NCI-H2081 treated with DMSO at 0.1 percent for 48 hours (cell line): ENCODE measurements around the gene APBB2.

Source experiments
- DNase-seq: peaks from one replicate; lab custom pipeline; 2025; lab: John Stamatoyannopoulos, UW

The APBB2 gene

GRCh38 chr4:40848940-40849339, 365.4 kb downstream of the APBB2 start:
- DNase-seq: no peak

GRCh38 chr4:40848251-40848650, 366.1 kb downstream of the APBB2 start:
- peak; percentile 97 for DNase-seq

GRCh38 chr4:40846532-40846931, 367.8 kb downstream of the APBB2 start:
- DNase-seq: no peak

GRCh38 chr4:40845154-40845835, 369.0 kb downstream of the APBB2 start:
- DNase-seq: no peak

- DNase-seq: no peak
Observed at GRCh38 chr4:40844261-40844660, 370.1 kb downstream of the APBB2 start.

DNA sequence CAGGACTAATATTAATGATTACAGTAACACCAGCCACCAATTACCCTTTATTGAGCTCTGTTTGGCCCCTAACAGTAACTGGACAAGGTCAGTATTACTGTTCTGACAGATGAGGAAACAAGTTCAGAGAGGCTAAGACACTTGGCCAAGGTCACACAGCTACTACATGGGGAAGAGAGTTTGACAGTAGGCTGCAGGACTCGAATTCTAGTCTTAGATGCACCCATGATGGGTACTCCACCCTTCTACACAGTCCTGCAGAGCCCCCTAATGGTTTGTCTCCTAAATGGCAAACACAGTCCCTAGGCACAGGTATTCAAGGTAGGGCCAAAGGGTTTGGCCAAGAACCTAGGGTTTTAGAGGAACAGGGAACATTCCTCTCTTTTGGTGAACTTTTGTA, 370.6 kb downstream of the APBB2 start:
- DNase-seq: no peak

GRCh38 chr4:40842725-40843423, 371.5 kb downstream of the APBB2 start:
- DNase-seq: no peak

DNA sequence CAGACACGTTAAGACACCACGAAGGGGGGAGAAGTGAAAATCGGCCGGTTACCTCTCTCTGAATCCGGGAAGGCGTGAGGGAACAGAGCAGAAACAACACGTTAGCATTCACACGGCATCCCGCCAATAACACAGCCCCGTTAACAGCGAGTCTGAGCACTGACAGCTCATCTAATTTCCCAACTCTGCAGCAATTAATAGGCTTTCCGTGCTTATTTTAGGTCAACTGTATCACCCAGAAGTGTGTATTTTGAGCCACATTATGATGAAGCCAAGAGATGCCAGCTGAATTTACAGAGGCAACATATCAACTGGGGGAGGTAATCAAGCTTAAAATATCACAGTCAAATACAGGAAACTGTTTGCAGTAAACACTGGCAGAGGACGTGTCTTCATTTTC, 372.0 kb downstream of the APBB2 start:
- DNase-seq: peak; percentile 87

GRCh38 chr4:40840985-40841571, 373.3 kb downstream of the APBB2 start:
- DNase-seq: peak; percentile 81

- peak; percentile 51 for DNase-seq
Observed at GRCh38 chr4:40840255-40840984, 373.9 kb downstream of the APBB2 start.

GRCh38 chr4:40838742-40839141, 375.6 kb downstream of the APBB2 start:
- DNase-seq: no peak

GRCh38 chr4:40837094-40837870, 377.1 kb downstream of the APBB2 start:
- no peak for DNase-seq

DNA sequence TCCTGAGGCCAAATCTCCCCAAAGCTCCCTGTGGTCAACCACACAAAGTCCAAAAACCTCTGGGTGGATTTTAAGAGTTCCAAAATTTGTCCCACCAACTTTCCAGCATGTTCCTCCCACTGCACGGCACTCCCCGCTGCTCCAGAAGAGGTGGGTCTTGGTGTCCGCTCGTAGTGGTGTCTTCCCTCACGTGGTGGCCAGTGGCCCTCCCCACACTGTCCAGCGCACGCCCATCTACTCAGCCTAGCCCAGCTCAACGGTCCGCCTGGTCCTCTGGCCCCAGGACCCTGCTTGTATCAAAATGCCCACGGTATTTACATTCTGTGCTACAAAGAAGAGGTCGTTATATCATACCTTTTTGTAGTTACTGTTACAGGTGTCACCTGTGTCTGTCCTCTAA, 381.1 kb downstream of the APBB2 start:
- no peak for DNase-seq

GRCh38 chr4:40832175-40832574, 382.2 kb downstream of the APBB2 start:
- DNase-seq: no peak

DNA sequence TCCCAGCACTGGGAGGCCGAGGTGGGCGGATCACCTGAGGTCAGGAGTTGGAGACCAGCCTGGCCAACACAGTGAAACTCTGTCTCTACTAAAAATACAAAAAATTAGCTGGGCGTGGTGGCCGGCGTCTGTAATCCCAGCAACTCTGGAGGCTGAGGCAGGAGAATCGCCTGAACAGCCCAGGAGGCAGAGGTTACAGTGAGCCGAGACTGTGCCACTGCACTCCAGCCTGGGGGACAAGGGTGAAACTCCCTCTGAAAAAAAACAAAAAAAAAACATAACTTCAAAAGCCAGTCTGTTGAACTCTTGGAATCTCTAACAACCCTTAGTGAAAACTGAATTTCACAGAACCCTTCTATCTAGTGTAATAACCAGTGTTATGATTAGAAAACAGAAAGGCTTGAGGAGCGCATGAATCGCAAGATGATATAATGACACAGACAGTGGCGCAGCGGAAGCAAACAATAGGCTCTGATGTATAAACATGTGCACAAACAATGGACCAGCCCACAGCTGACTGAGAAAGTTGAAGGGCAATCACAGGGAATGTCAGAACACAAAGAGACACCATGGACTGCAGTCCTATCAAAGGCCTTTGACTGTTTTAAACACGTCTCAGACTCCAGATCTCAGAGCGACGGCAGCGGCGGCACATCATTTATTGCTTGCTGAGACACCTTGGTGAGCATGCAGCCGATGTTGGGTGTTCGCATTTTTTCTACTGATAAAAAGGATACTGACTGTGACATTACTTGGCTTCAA, 383.0 kb downstream of the APBB2 start:
- DNase-seq: no peak

DNA sequence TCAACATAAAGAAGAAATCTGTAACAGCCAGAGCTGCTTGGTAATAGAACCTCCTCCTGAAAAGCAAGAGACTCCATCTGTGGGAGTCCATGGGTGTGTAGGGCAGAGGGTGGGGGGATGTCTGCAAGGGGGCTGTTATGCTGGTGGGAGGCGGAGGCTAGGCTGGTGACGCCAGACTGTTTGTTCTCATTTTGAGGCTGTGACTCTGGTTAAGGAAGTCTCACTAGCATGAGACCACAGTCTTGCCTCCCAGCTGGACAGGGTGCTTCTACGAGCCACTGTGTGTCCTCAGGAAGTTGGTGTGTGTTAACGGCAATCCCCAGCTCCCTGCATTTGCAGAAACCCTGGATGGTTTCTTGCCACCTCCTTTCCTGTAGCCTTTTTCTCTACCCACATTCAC, 384.8 kb downstream of the APBB2 start:
- no peak for DNase-seq

DNA sequence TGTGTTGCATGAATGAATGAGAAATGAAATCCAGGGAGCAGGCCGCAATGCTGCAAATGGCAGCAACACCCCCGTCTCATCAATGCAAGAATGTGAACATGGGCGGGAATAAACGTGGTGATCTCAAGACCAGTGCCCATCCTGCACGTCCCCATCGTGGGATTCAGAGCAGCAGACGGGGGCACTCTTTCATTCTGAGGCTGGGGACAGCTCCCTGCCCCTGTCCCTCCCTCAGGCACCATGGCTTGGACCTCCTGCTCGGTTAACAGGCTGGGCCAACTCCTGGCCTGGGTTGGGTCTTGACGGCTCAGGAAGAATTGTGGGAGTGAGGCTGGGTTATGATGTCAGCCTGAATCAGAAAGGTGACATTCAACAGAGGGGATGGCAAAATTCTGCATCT, 385.7 kb downstream of the APBB2 start:
- no peak for DNase-seq

DNA sequence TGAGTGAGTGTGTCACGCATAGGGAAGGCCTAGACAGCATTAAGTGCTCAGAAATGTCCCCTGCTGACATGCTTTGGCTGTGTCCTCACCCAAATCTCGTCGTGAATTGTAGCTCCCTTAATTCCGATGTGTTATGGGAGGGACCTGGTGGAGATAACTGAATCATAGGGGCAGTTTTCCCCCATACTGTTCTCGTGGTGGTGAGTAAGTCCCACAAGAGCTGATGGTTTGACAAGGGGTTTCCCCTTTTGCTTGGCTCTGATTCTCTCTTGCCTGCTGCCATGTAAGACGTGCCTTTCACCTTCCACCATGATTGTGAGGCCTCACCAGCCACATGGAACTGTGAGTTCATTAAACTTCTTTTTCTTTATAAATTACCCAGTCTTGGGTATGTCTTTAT, 386.6 kb downstream of the APBB2 start:
- DNase-seq: no peak

GRCh38 chr4:40826821-40827220, 387.5 kb downstream of the APBB2 start:
- DNase-seq: no peak

DNA sequence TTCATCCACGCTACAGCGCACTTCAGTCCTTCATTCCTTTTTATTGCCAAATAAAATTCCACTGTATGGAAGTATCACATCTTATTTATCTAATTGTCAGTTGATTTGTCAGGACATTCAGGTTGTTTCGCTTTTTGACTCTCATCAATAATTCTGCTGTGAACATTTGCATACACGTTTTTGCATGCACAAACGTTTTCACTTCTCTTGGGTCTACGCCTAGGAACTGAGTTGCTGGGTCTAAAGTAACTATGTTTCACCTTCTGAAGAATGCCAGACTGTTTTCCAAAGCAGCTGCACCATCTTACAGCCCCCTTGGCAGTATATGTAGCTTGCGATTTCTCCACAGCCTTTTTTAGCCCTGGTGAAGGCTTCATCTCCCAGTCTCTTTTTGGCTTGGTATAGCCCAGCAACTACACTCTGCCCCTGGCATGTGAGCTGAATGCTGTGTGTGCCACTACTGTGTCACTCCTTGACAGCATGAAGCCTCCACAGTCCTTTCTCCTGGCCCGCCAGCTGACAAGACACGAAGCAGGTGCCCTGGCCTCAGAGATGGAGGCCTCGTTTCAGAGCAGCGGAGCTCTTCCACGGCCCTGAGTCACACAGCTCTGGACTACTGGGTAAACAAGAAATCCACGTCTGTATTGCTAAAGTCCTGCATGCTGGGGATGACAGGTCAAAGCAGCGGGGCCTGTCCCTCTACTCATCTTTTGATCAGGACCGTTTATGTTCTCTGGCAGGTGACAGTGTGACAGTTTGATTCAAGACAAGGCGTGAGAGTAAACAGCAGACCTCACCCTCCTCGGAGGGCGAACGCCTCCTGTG, 389.1 kb downstream of the APBB2 start:
- DNase-seq: no peak
